NCI-H446 treated with DMSO at 0.1 percent for 48 hours (cell line): Measurements from ENCODE around the gene ACTG1.

Experiments used
- DNase-seq: peaks from one replicate; lab custom pipeline; 2025; lab: John Stamatoyannopoulos, UW

The ACTG1 gene

GRCh38 chr17:81518113-81518784 is 5.7 kb upstream of the ACTG1 start:
- DNase-seq, result no peak

- no peak for DNase-seq
Measured at GRCh38 chr17:81517339-81518112, 4.9 kb upstream of the ACTG1 start.

- DNase-seq, result no peak
Measured at GRCh38 chr17:81517009-81517338, 4.4 kb upstream of the ACTG1 start.

GRCh38 chr17:81516439-81516838 is 3.8 kb upstream of the ACTG1 start:
- DNase-seq, result no peak

- DNase-seq, result no peak
Measured at GRCh38 chr17:81515530-81516041, 3.0 kb upstream of the ACTG1 start.

GRCh38 chr17:81514739-81515529 is 2.3 kb upstream of the ACTG1 start:
- DNase-seq, result no peak

- no peak for DNase-seq
Measured at GRCh38 chr17:81514489-81514738, 1.8 kb upstream of the ACTG1 start.

GRCh38 chr17:81513753-81514488 is 1.3 kb upstream of the ACTG1 start:
- DNase-seq, result no peak

- no peak for DNase-seq
Measured at GRCh38 chr17:81513372-81513752, 763 bp upstream of the ACTG1 start.

GRCh38 chr17:81511804-81512561 is 616 bp downstream of the ACTG1 start:
- no peak for DNase-seq

GRCh38 chr17:81511554-81511803 is 1.1 kb downstream of the ACTG1 start:
- no peak for DNase-seq

GRCh38 chr17:81510785-81511553 is 1.6 kb downstream of the ACTG1 start:
- DNase-seq, result no peak

GRCh38 chr17:81509972-81510784 is 2.4 kb downstream of the ACTG1 start:
- DNase-seq, result no peak

GRCh38 chr17:81509207-81509971 is 3.2 kb downstream of the ACTG1 start:
- no peak for DNase-seq

- no peak for DNase-seq
Measured at GRCh38 chr17:81508639-81509206, 3.9 kb downstream of the ACTG1 start.

- no peak for DNase-seq
Measured at GRCh38 chr17:81503619-81504018, 9.0 kb downstream of the ACTG1 start.

GRCh38 chr17:81502471-81503017 is 10.1 kb downstream of the ACTG1 start:
- DNase-seq, result no peak

- DNase-seq, result no peak
Measured at GRCh38 chr17:81500047-81500446, 12.6 kb downstream of the ACTG1 start.

- no peak for DNase-seq
Measured at GRCh38 chr17:81499601-81499970, 13.0 kb downstream of the ACTG1 start.
